BLaER1 treated with 17β-estradiol and CSF1 and Interleukin-3, amounts not matched to agents 10 nM and 100 nM (cell line): ENCODE measurements around the gene KCTD15.

Experiments
- H3K27ac ChIP-seq, 11 experiments: shearing (Covaris generic); formaldehyde crosslinking; 2 replicates each; pipeline ENCODE4 v1.8.1; 2022
- H3K27me3 ChIP-seq, 11 experiments: shearing (Covaris generic); formaldehyde crosslinking; 2 replicates each; pipeline ENCODE4 v1.8.1; 2022
- H3K36me3 ChIP-seq, 11 experiments: shearing (Covaris generic); formaldehyde crosslinking; 2 replicates each; pipeline ENCODE4 v1.8.1; 2022
- H3K4me1 ChIP-seq, 10 experiments: shearing (Covaris generic); formaldehyde crosslinking; 2 replicates each; pipeline ENCODE4 v1.8.1; 2022
- H3K4me2 ChIP-seq, 11 experiments: shearing (Covaris generic); formaldehyde crosslinking; 2 replicates each; pipeline ENCODE4 v1.8.1; 2022
- H3K4me3 ChIP-seq, 10 experiments: shearing (Covaris generic); formaldehyde crosslinking; 2 replicates each; pipeline ENCODE4 v1.8.1; 2022
- H3K9ac ChIP-seq, 11 experiments: shearing (Covaris generic); formaldehyde crosslinking; 2 replicates each; pipeline ENCODE4 v1.8.1; 2022
- H3K9me3 ChIP-seq, 11 experiments: shearing (Covaris generic); formaldehyde crosslinking; replicated peaks in 1 of 11; 2 replicates each; pipeline ENCODE4 v1.8.1; 2022
- H4K20me1 ChIP-seq, 11 experiments: shearing (Covaris generic); formaldehyde crosslinking; 2 replicates each; pipeline ENCODE4 v1.8.1; 2022
- Cebpa-rat ChIP-seq, 11 experiments: shearing (Covaris generic); IDR thresholded peaks; 2 replicates each; pipeline ENCODE4 v1.8.1; 2022

The KCTD15 gene

DNA sequence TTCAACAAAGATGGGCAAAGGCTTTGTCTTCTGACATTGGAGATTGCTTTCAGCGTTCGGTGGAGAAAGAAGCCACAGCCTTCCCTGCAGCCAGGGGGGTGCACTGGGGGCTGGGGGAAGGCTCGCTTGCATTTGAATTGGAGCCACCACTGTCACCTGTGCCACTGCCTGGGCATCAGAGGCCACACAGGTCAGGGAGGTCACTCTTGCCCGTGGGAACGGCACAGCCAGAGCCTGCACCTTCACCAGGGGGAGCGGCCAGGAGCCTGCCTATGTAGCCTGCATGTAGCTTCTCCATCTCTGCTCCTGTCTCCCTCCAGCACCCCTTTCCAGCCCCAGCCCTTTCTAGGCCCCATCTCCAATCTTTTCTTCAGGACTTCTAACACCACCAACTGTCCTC lies 43.7 kb upstream of the KCTD15 start:
- H3K27me3 ChIP-seq: no peaks in the 10 kb centered on the region
- H3K27ac ChIP-seq: no peak overlapping the region
- H3K4me2 ChIP-seq: no peak overlapping the region
- no peaks in the 10 kb centered on the region for H3K4me1 ChIP-seq
- no peak overlapping the region for H3K4me3 ChIP-seq
- no peak overlapping the region for H3K9ac ChIP-seq
- H4K20me1 ChIP-seq: peaks cover 0 to 11% (median 0%) of the 10 kb centered on the region in 11 experiments; a peak in 4 of 22 replicates
- H3K36me3 ChIP-seq: no peaks in the 10 kb centered on the region
- no peak for TF ChIP-seq Cebpa-rat (IDR thresholded peaks at IDR 0.05)
- no peaks in the 10 kb centered on the region for H3K9me3 ChIP-seq

DNA sequence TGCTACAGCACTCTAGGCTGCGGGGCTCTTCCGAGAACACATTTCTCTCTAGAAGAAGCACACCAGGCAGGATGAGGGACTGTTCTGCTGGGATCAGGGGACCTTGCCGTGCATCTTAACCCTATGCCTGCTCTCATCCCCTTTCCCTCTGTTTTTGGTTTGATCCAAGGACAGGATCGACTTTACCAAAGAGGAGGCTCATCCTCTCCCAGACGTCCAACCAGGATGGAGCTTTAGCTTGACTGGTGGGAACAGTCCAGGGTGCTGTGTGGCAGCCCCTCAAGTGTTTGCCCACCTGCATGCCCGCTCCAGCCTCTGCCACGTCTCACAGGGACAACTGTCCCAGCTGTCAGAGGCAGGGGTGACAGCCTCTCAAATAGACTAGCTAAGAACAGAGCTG lies 42.3 kb upstream of the KCTD15 start:
- H3K27me3 ChIP-seq: no peaks in the 10 kb centered on the region
- H3K36me3 ChIP-seq: no peaks in the 10 kb centered on the region
- no peak overlapping the region for H3K9ac ChIP-seq
- H3K4me1 ChIP-seq: peaks cover 0 to 13% (median 3%) of the 10 kb centered on the region in 10 experiments; a peak in 9 of 20 replicates
- TF ChIP-seq Cebpa-rat (IDR thresholded peaks at IDR 0.05): no peak
- H3K27ac ChIP-seq: no peak overlapping the region
- H3K4me3 ChIP-seq: no peak overlapping the region
- H3K4me2 ChIP-seq: no peak overlapping the region
- no peaks in the 10 kb centered on the region; a peak in 2 of 22 replicates for H4K20me1 ChIP-seq
- H3K9me3 ChIP-seq: no peaks in the 10 kb centered on the region

DNA sequence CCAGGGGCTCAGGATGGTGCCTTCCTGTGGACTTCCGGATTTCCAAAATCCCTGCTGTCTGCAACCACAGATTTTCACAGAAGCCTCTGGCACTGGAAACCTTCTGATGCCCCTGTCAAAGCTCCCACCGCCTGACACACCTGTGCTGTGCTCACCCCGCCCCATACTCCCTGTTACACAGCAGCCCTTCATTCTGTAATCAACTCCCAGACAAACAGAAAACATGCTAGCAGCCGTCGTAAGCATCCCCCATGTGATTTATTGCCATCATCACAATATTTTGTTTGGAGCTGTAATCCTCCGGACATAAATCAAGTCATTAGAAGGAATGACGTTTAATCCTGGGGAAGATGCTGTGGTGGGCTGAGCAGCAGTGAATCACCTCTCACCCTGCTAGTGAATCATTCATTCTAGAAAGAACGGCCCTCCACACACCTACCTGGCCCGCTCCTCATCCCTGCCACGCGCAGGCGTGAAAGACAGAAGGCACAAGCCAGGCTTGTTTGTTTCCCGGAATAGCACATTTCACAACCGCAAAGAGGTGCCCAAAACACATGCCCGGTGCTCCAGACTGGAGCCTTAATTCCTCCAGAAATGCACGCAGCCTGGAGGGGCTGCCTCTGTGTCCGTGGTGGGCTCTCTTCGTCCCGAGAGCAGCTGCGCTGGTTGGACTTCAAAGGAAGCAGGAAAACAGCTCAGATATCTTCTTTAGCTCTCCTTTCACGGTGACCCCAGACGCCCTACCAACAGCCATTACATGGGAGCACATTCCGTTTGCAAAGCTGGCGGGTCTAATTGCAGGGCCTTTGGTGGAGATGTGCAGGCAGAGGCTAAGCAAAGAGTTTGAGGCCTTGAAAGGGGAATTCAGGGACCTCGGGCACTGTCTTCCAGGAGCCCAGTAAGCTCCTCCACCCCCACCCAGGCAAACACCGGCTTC lies 41.3 kb upstream of the KCTD15 start:
- Histone ChIP-seq H3K4me3 (no peak overlapping the region), H3K27me3 (no peaks in the 10 kb centered on the region), H3K4me2 (no peak overlapping the region), H3K4me1 (peaks cover 0 to 15% (median 3%) of the 10 kb centered on the region in 10 experiments; a peak in 9 of 20 replicates), H3K36me3 (no peaks in the 10 kb centered on the region), H3K9me3 (no peaks in the 10 kb centered on the region), H3K9ac (no peak overlapping the region), H3K27ac (no peak overlapping the region), H4K20me1 (no peaks in the 10 kb centered on the region; a peak in 2 of 22 replicates)
- TF ChIP-seq Cebpa-rat (IDR thresholded peaks at IDR 0.05): no peak

DNA sequence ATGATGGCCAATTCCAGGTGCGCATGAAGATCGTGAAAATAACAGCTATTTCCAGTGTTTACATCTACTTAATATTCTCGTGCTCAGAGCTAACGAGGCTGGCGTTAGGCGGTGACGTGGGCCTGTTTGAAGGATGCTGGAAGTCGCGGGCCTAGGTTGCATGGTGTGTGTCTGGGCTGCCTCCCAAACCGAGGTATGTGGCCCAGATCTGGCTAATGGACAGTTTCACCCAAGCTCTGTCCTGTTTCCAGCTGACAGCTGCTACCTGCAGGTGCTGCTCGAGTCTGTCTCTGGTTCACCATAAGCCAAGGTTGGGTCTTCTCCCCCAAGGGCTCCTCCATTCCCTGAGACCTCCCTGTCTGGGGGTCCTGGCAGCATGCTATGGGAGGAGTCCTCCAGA lies 40.5 kb upstream of the KCTD15 start:
- no peak for TF ChIP-seq Cebpa-rat (IDR thresholded peaks at IDR 0.05)
- H3K9ac ChIP-seq: no peak overlapping the region

DNA sequence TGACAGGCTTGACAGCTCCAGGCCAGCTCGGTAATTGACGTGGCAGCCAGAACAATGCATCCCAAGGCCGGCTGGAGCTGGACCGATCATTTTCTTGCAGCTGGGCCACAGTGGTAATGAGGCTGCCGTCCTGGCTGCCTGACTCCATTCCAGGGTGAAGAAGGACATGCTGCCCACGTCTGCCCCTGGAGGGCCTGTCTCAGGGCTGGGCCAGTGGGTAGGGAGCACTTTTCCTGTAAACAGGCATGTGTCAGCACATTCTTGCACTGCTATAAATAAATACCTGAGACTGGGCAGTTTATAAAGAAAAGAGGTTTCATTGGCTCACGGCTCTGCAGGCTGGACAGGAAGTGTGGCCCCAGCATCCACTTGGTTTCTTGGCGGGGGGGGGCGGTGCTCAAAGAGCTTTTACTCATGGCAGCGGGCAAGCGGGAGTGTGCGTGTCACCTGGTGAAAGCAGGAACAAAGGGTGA lies 38.1 kb upstream of the KCTD15 start:
- no peak overlapping the region for H3K4me3 ChIP-seq
- H3K4me2 ChIP-seq: peak overlapping the region in 5 of 11 experiments; percentile 32 to 59 (median 48); a peak in 9 of 22 replicates
- peaks cover 0 to 5% (median 0%) of the 10 kb centered on the region in 11 experiments; a peak in 4 of 22 replicates for H4K20me1 ChIP-seq
- H3K27me3 ChIP-seq: no peaks in the 10 kb centered on the region
- H3K9me3 ChIP-seq: no peaks in the 10 kb centered on the region
- no peak overlapping the region for H3K27ac ChIP-seq
- H3K9ac ChIP-seq: no peak overlapping the region
- no peak for TF ChIP-seq Cebpa-rat (IDR thresholded peaks at IDR 0.05)
- peaks cover 7 to 20% (median 11%) of the 10 kb centered on the region in 10 experiments; a peak in 19 of 20 replicates for H3K4me1 ChIP-seq
- no peaks in the 10 kb centered on the region for H3K36me3 ChIP-seq

More for the DNA sequence above, 40.5 kb upstream of the KCTD15 start:
- Histone ChIP-seq H3K27me3 (no peaks in the 10 kb centered on the region), H3K9me3 (no peaks in the 10 kb centered on the region), H4K20me1 (no peaks in the 10 kb centered on the region; a peak in 2 of 22 replicates), H3K4me2 (no peak overlapping the region), H3K4me3 (no peak overlapping the region), H3K4me1 (peaks cover 0 to 15% (median 3%) of the 10 kb centered on the region in 10 experiments; a peak in 9 of 20 replicates), H3K36me3 (no peaks in the 10 kb centered on the region), H3K27ac (no peak overlapping the region)

DNA sequence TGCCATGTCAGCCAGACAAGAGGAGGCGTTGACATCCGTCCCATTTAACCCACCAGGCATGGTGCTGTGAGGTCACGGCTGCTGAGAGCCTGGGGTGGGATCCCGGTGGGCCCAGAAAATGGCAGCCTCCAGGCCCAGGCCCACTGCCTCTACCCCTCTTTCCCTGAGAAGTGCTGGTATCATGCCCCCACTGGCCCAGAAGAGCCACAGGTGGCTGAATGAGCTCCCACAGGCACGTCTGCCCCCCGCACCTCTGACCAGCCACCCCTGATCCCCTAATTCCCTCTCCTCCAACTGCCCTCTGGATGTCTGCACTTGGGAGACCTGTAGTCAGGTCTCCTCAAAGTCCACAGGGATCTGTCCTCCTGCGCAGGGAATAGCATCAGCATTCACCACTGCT lies 37.3 kb upstream of the KCTD15 start:
- Histone ChIP-seq H3K4me3 (no peak overlapping the region), H4K20me1 (peaks cover 0 to 13% (median 0%) of the 10 kb centered on the region in 11 experiments; a peak in 4 of 22 replicates), H3K9ac (no peak overlapping the region), H3K27ac (no peak overlapping the region), H3K9me3 (no peaks in the 10 kb centered on the region), H3K27me3 (no peaks in the 10 kb centered on the region), H3K4me1 (peaks cover 7 to 20% (median 11%) of the 10 kb centered on the region in 10 experiments; a peak in 19 of 20 replicates), H3K36me3 (no peaks in the 10 kb centered on the region), H3K4me2 (peak overlapping the region in 2 of 11 experiments; percentile 42 to 59; a peak in 3 of 22 replicates)
- TF ChIP-seq Cebpa-rat (IDR thresholded peaks at IDR 0.05): no peak

DNA sequence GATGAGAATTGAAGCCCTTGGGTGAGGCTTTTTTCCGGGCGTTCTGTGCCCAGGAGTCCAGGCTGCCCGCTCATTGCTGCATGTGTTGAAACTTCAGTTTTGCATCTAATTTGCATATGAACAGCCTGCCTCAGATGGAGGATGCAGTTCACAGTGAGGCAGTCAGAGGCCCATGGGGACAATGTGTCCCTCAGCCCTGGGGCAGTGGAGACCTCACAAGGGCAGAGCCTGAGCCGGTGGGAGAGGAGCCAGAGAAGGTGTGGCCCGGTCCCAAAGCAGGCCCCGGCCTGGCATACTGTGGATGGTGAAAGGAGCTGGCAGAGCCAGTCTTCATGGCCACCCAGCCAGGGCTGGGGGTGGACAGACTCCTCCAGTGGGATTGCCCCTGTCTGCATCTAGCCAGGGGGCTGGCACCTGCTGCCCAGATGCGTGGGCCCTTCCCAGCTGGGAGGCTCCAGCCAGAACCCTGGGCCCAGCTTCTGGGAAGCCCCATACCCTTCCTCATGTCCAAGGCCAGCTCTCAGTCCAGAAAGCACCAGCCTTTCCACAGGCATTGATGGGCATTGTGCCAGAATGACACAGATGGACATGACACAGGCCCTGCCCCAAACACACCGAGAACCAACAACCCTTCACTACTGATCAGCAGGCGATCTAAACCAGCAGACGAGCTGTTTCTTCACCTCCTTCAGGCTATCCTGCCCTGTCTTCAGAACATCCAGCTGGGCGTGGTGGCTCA lies 32.9 kb upstream of the KCTD15 start:
- peaks cover 5 to 14% (median 10%) of the 10 kb centered on the region in 10 experiments; a peak in 18 of 20 replicates for H3K4me1 ChIP-seq
- H3K9ac ChIP-seq: no peak overlapping the region
- H3K36me3 ChIP-seq: no peaks in the 10 kb centered on the region
- TF ChIP-seq Cebpa-rat (IDR thresholded peaks at IDR 0.05): no peak
- H4K20me1 ChIP-seq: peaks cover 0 to 46% (median 8%) of the 10 kb centered on the region in 11 experiments; a peak in 13 of 22 replicates
- H3K9me3 ChIP-seq: no peaks in the 10 kb centered on the region
- H3K4me3 ChIP-seq: no peak overlapping the region
- H3K27me3 ChIP-seq: peaks cover 0 to under 1% (median 0%) of the 10 kb centered on the region in 11 experiments; a peak in 1 of 22 replicates
- no peak overlapping the region for H3K27ac ChIP-seq
- no peak overlapping the region for H3K4me2 ChIP-seq

DNA sequence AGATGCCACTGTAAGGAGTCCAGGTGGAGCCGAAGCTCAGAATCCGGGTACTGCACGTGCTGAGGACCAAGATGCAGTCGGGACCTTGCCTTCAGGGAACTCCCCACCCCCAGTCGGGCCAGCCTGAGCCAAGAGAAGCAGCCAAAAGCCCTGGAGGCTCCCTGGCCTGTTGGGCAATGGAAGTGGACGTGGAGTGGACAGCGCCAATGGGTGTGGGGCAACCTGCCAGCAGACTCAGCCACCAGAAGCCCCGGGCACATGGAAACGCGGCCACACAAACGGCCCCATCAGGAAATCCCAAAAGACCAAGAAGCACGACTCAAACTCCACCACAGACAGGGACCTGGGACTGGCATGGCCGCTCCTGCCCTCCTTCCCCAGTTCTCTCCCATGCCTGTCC lies 30.0 kb upstream of the KCTD15 start:
- TF ChIP-seq Cebpa-rat (IDR thresholded peaks at IDR 0.05): no peak
- Histone ChIP-seq H3K4me3 (no peak overlapping the region), H3K36me3 (no peaks in the 10 kb centered on the region)

More for the DNA sequence above, 30.0 kb upstream of the KCTD15 start:
- Histone ChIP-seq H4K20me1 (peaks cover 0 to 73% (median 18%) of the 10 kb centered on the region in 11 experiments; a peak in 13 of 22 replicates), H3K27ac (no peak overlapping the region), H3K9me3 (no peaks in the 10 kb centered on the region), H3K27me3 (peaks cover 0 to 27% (median 17%) of the 10 kb centered on the region in 11 experiments; a peak in 12 of 22 replicates), H3K4me1 (peaks cover 0 to 9% (median 6%) of the 10 kb centered on the region in 10 experiments; a peak in 15 of 20 replicates), H3K9ac (no peak overlapping the region), H3K4me2 (no peak overlapping the region)
